GM12865 (cell line): ENCODE data around the gene THEMIS.
"Not testable (repeated sequence)": the region's sequence is repeated elsewhere in the genome, so short reads cannot be mapped to it uniquely, and the experiment has no call there.

ENCODE experiments used
- DNase-seq: peaks from one replicate; pipeline ENCODE4 v3.0.0; 2010; ENCODE audit warnings: low read depth
- H3K4me3 ChIP-seq: 2 replicates; pipeline ENCODE4 v1.5.1; 2011; ENCODE audit warnings: mild to moderate bottlenecking, low read depth, low read length, control low read depth
- CTCF ChIP-seq: IDR thresholded peaks from 2 replicates; pipeline ENCODE4 v1.5.1; 2011; ENCODE audit warnings: low read length, control low read depth, low read depth, inconsistent platforms; ENCODE audit not compliant: insufficient read depth; ENCODE audit errors: missing control alignments

THEMIS gene

GRCh38 chr6:127902933-127903332 lies 2.1 kb upstream of the THEMIS start:
- TF ChIP-seq CTCF, result no peak
- DNase-seq, result no peak
- no peak overlapping the region for H3K4me3 ChIP-seq

GRCh38 chr6:127897484-127897883 lies 3.4 kb downstream of the THEMIS start:
- no peak for TF ChIP-seq CTCF
- no peak overlapping the region for H3K4me3 ChIP-seq
- no peak for DNase-seq

GRCh38 chr6:127894051-127894450 lies 6.8 kb downstream of the THEMIS start:
- TF ChIP-seq CTCF, result no peak
- no peak for DNase-seq
- no peak overlapping the region for H3K4me3 ChIP-seq

DNA sequence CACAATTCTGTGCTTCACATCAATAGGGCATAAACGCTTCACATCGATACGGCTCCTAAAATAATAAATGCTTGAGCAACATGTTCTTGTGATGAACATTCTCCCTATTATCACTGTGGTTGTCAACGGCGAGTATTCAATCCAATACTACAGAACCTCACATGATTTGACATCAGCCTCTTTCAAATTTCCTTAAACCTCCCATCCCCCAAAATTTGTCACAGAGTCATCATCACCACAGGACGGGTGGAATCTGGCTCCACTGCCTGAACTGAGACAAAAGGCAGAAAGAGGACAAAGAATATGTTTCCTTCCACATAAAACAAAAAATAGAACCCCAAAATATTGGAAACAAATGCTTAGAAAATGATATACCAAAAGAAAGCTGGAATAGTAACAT lies 7.3 kb downstream of the THEMIS start:
- no peak for DNase-seq
- H3K4me3 ChIP-seq, result no peak overlapping the region
- no peak for TF ChIP-seq CTCF

- H3K4me3 ChIP-seq, result no peak overlapping the region
- TF ChIP-seq CTCF, result no peak
- DNase-seq, result no peak
Measured at GRCh38 chr6:127891731-127892326, 9.0 kb downstream of the THEMIS start.

DNA sequence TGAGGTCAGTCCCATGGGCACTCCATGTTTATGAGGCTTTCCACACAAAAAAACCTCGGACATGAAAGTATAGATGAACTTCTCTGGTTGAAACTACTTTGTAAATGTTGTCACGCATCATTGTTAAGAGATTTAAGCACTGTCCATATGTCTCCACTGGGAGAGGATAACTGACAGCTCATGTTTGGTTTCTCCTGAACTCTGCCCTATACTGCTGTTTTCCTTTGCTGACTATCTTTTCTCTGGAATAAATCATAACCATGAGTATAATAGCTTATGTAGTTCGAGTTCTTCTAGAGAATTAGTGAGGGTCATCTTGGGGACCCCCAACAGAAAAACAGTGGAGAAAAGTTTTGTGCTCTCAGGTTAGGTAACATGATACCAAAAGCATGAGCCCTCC lies 14.3 kb downstream of the THEMIS start:
- TF ChIP-seq CTCF, result no peak
- no peak overlapping the region for H3K4me3 ChIP-seq

DNA sequence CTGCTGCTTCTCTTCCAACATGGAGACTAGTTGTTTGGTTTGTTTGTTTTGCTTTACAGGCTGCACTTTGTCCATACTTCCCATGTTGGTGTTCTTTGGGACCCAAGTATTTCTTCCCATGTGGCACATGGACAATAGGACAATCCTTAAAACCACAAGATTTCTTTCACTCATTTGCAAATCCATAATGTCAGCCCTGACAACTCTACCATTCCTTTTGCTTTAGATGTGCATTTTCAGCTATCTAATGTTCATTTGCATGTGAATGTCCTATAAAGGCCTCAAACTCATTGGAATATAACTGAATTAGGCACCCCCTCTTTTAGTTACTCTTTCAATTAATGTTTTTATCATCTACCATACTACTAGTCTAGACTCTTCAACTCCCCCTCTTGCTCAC lies 16.7 kb downstream of the THEMIS start:
- no peak overlapping the region for H3K4me3 ChIP-seq
- TF ChIP-seq CTCF, result no peak
- no peak for DNase-seq

More for the DNA sequence above, 14.3 kb downstream of the THEMIS start:
- no peak for DNase-seq

DNA sequence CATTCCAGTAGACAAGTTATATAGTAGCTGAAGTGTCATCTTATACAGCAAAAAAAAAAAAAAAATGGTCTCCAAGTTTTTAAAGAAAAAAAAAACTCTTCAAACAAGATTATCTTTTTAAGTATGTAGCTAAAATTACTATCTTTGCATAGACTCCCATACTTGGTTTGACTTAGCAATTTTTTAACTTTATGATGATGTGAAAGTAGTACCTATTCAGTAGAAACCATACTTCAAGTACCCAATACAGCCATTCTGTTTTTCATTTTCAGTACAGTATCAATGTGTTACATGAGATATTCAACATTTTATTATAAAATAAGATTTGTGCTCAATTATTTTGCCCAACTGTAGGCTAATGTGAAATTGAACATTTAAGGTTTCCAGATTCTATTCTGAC lies 18.9 kb downstream of the THEMIS start:
- DNase-seq, H3K4me3 ChIP-seq: not testable (repeated sequence)
